HEK293 (cell line): ENCODE results near the gene SLC39A7.

Source experiments
- FEZF1 ChIP-seq: fragments of 450-650 bp; formaldehyde crosslinking; IDR thresholded peaks from 2 replicates; pipeline ENCODE4 v1.5.1; 2016; ENCODE audit warnings: missing biosample characterization, missing genetic modification characterization
- HOXA7 ChIP-seq: sonication (generic); formaldehyde crosslinking; IDR thresholded peaks from 2 replicates; pipeline ENCODE4 v1.8.1; 2022; ENCODE audit warnings: missing genetic modification reagents, borderline replicate concordance
- MZF1 ChIP-seq: fragments of 450-650 bp; formaldehyde crosslinking; IDR thresholded peaks from 2 replicates; pipeline ENCODE4 v1.5.1; 2017; ENCODE audit warnings: missing biosample characterization, missing genetic modification characterization, borderline replicate concordance
- ZBTB17 ChIP-seq: fragments of 450-650 bp; formaldehyde crosslinking; IDR thresholded peaks from 2 replicates; pipeline ENCODE4 v1.5.1; 2016; ENCODE audit warnings: missing biosample characterization, missing genetic modification characterization
- ZNF140 ChIP-seq: fragments of 450-650 bp; formaldehyde crosslinking; IDR thresholded peaks from 2 replicates; pipeline ENCODE4 v1.5.1; 2016; ENCODE audit warnings: missing biosample characterization, missing genetic modification characterization
- ZNF174 ChIP-seq: fragments of 450-650 bp; formaldehyde crosslinking; IDR thresholded peaks from 2 replicates; pipeline ENCODE4 v1.5.0; 2017; ENCODE audit warnings: missing biosample characterization, mild to moderate bottlenecking, missing genetic modification characterization
- ZNF175 ChIP-seq: fragments of 450-650 bp; formaldehyde crosslinking; IDR thresholded peaks from 2 replicates; pipeline ENCODE4 v1.5.1; 2016; ENCODE audit warnings: missing biosample characterization, missing genetic modification characterization
- ZNF324 ChIP-seq: fragments of 450-650 bp; formaldehyde crosslinking; IDR thresholded peaks from 2 replicates; pipeline ENCODE4 v1.5.1; 2016; ENCODE audit warnings: missing biosample characterization, missing genetic modification characterization
- ZNF707 ChIP-seq: fragments of 450-650 bp; formaldehyde crosslinking; IDR thresholded peaks from 2 replicates; pipeline ENCODE4 v1.5.1; 2016; ENCODE audit warnings: missing biosample characterization, missing genetic modification characterization
- TF ChIP-seq, protein P1 (sequence below): fragments of 450-650 bp; formaldehyde crosslinking; IDR thresholded peaks from 2 replicates; pipeline ENCODE4 v1.5.1; 2016; ENCODE audit warnings: missing biosample characterization, missing genetic modification characterization
- TF ChIP-seq, protein P2 (sequence below): sonication (generic); formaldehyde crosslinking; IDR thresholded peaks from 2 replicates; pipeline ENCODE4 v1.8.1; 2022; ENCODE audit warnings: mild to moderate bottlenecking, moderate library complexity, missing genetic modification reagents
- TF ChIP-seq, protein P3 (sequence below): fragments of 450-650 bp; formaldehyde crosslinking; IDR thresholded peaks from 2 replicates; pipeline ENCODE4 v1.5.1; 2016; ENCODE audit warnings: missing biosample characterization, missing genetic modification characterization, low read depth
- TF ChIP-seq, protein P4 (sequence below): fragments of 450-650 bp; formaldehyde crosslinking; IDR thresholded peaks from 2 replicates; pipeline ENCODE4 v1.5.1; 2016; ENCODE audit warnings: missing biosample characterization, missing genetic modification characterization
- TF ChIP-seq, protein P5 (sequence below): fragments of 450-650 bp; formaldehyde crosslinking; IDR thresholded peaks from 2 replicates; pipeline ENCODE4 v1.5.1; 2017; ENCODE audit warnings: missing biosample characterization, mild to moderate bottlenecking, missing genetic modification characterization, moderate library complexity

DNA sequence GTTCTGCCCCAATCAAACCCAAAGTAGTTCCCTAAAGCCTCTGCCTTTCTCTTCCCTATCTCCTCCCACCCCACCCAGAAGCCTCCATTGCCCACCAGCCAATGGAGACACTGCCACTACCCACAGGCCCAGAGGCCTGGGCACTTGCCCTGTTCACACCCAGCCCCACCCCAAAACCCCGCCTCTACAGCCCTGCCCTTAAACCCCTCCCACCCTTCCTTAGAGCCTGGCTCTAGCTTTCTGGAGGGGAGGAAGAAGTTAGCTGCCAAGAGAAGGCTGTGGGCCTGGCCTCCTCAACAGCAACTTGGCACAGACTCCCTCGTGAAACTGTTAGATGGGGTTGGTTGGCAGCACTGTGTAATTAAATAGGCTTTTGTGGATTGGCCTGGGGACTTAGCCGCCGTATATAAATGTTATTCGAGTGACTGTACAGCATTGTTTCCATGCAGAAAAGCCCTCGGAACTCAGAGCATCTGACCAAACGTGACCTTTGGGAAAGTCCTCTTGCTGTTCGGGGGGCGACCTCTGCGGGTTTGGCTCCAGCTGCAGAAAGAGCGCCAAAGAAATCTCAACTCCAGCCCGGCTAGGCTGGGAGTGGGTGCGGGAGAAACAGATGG is 39.8 kb upstream of the SLC39A7 start:
- TF ChIP-seq MZF1 (tag by site-specific recombination) = no peak
- no peak for TF ChIP-seq ZNF707 (tag by site-specific recombination)
- TF ChIP-seq ZNF324 (tag by site-specific recombination) = no peak
- TF ChIP-seq, protein P1, sequence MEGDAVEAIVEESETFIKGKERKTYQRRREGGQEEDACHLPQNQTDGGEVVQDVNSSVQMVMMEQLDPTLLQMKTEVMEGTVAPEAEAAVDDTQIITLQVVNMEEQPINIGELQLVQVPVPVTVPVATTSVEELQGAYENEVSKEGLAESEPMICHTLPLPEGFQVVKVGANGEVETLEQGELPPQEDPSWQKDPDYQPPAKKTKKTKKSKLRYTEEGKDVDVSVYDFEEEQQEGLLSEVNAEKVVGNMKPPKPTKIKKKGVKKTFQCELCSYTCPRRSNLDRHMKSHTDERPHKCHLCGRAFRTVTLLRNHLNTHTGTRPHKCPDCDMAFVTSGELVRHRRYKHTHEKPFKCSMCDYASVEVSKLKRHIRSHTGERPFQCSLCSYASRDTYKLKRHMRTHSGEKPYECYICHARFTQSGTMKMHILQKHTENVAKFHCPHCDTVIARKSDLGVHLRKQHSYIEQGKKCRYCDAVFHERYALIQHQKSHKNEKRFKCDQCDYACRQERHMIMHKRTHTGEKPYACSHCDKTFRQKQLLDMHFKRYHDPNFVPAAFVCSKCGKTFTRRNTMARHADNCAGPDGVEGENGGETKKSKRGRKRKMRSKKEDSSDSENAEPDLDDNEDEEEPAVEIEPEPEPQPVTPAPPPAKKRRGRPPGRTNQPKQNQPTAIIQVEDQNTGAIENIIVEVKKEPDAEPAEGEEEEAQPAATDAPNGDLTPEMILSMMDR (tag by site-specific recombination) = no peak
- TF ChIP-seq, protein P2, sequence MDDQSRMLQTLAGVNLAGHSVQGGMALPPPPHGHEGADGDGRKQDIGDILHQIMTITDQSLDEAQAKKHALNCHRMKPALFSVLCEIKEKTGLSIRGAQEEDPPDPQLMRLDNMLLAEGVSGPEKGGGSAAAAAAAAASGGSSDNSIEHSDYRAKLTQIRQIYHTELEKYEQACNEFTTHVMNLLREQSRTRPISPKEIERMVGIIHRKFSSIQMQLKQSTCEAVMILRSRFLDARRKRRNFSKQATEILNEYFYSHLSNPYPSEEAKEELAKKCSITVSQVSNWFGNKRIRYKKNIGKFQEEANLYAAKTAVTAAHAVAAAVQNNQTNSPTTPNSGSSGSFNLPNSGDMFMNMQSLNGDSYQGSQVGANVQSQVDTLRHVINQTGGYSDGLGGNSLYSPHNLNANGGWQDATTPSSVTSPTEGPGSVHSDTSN = no peak
- no peak for TF ChIP-seq FEZF1 (tag by site-specific recombination)
- no peak for TF ChIP-seq ZNF174 (tag by site-specific recombination)
- no peak for TF ChIP-seq ZNF140 (tag by site-specific recombination)
- TF ChIP-seq, protein P3, sequence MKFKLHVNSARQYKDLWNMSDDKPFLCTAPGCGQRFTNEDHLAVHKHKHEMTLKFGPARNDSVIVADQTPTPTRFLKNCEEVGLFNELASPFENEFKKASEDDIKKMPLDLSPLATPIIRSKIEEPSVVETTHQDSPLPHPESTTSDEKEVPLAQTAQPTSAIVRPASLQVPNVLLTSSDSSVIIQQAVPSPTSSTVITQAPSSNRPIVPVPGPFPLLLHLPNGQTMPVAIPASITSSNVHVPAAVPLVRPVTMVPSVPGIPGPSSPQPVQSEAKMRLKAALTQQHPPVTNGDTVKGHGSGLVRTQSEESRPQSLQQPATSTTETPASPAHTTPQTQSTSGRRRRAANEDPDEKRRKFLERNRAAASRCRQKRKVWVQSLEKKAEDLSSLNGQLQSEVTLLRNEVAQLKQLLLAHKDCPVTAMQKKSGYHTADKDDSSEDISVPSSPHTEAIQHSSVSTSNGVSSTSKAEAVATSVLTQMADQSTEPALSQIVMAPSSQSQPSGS = no peak
- TF ChIP-seq, protein P4, sequence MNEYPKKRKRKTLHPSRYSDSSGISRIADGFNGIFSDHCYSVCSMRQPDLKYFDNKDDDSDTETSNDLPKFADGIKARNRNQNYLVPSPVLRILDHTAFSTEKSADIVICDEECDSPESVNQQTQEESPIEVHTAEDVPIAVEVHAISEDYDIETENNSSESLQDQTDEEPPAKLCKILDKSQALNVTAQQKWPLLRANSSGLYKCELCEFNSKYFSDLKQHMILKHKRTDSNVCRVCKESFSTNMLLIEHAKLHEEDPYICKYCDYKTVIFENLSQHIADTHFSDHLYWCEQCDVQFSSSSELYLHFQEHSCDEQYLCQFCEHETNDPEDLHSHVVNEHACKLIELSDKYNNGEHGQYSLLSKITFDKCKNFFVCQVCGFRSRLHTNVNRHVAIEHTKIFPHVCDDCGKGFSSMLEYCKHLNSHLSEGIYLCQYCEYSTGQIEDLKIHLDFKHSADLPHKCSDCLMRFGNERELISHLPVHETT (tag by site-specific recombination) = no peak
- no peak for TF ChIP-seq ZNF175 (tag by site-specific recombination)
- TF ChIP-seq, protein P5, sequence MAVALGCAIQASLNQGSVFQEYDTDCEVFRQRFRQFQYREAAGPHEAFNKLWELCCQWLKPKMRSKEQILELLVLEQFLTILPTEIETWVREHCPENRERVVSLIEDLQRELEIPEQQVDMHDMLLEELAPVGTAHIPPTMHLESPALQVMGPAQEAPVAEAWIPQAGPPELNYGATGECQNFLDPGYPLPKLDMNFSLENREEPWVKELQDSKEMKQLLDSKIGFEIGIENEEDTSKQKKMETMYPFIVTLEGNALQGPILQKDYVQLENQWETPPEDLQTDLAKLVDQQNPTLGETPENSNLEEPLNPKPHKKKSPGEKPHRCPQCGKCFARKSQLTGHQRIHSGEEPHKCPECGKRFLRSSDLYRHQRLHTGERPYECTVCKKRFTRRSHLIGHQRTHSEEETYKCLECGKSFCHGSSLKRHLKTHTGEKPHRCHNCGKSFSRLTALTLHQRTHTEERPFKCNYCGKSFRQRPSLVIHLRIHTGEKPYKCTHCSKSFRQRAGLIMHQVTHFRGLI (tag by site-specific recombination) = no peak
- no peak for TF ChIP-seq ZBTB17 (tag by site-specific recombination)
- no peak for TF ChIP-seq HOXA7 (CRISPR knock-in tag)
